Daoy (cell line): ENCODE data around the gene THOC7. TPM values are rescaled to one million over a fixed set of nuclear protein-coding genes. Genes with fewer than 3 reads are reported as not detected.

Source experiments
- total RNA-seq: library from RNA; depleted of rRNA; stranded (reverse); fragments of >200 nt; shearing (Covaris generic); gene quantifications from 2 replicates; pipeline ENCODE4 v1.2.3, GENCODE V29; 2014; rRNA removed

Gene THOC7
- total RNA-seq, 1 experiment from 2014 or later: 67.1 TPM

Other genes with a start within 250 kb of the THOC7 start
- gene SNTN, start 211.1 kb downstream of the THOC7 start, total RNA-seq: not detected in 2 replicates
- gene C3orf49, start 44.5 kb downstream of the THOC7 start, total RNA-seq: not detected in 2 replicates
- gene ATXN7, start 62 bp upstream of the THOC7 start, total RNA-seq: 4.8 and 8.4 TPM in 2 replicates
- gene SCAANT1, start 48.6 kb upstream of the THOC7 start, total RNA-seq: not detected in 2 replicates
- gene PSMD6, start 159.7 kb upstream of the THOC7 start, total RNA-seq: 191 and 213 TPM in 2 replicates